CD4-positive, alpha-beta T cell treated with Interleukin-2 at 100 ng/mL for 4 hours (primary cell): ENCODE measurements around the gene PSD.
A peak's percentile ranks its signal among the peaks of the same experiment; 100 is the strongest.

Source experiments
- DNase-seq: peaks from one replicate; pipeline ENCODE4 v3.0.0-alpha.2; 2020; ENCODE audit warnings: low spot score

PSD gene

GRCh38 chr10:102419269-102420180, 940 bp upstream of the PSD start:
- peak; percentile 68 for DNase-seq

- DNase-seq: no peak
Observed at GRCh38 chr10:102416695-102417094, 1.9 kb downstream of the PSD start.

GRCh38 chr10:102416283-102416682, 2.3 kb downstream of the PSD start:
- DNase-seq: no peak

- no peak for DNase-seq
Observed at GRCh38 chr10:102414749-102415148, 3.8 kb downstream of the PSD start.

GRCh38 chr10:102413806-102414561, 4.6 kb downstream of the PSD start:
- no peak for DNase-seq

GRCh38 chr10:102413053-102413705, 5.4 kb downstream of the PSD start:
- peak; percentile 46 for DNase-seq

GRCh38 chr10:102412293-102412692, 6.3 kb downstream of the PSD start:
- no peak for DNase-seq

- no peak for DNase-seq
Observed at GRCh38 chr10:102411341-102412255, 7.0 kb downstream of the PSD start.

- no peak for DNase-seq
Observed at GRCh38 chr10:102410429-102411073, 8.0 kb downstream of the PSD start.

- DNase-seq: no peak
Observed at GRCh38 chr10:102409604-102410428, 8.8 kb downstream of the PSD start.

- DNase-seq: peak; percentile 63
Observed at GRCh38 chr10:102408728-102409603, 9.6 kb downstream of the PSD start.

GRCh38 chr10:102408131-102408727, 10.4 kb downstream of the PSD start:
- DNase-seq: no peak

GRCh38 chr10:102407425-102408130, 11.0 kb downstream of the PSD start:
- no peak for DNase-seq

GRCh38 chr10:102406815-102407214, 11.8 kb downstream of the PSD start:
- no peak for DNase-seq

- DNase-seq: no peak
Observed at GRCh38 chr10:102405632-102406031, 13.0 kb downstream of the PSD start.

GRCh38 chr10:102405108-102405571, 13.4 kb downstream of the PSD start:
- no peak for DNase-seq

- no peak for DNase-seq
Observed at GRCh38 chr10:102404361-102405107, 14.1 kb downstream of the PSD start.
